Measurements from ENCODE around the gene TBC1D22A. TPM values are rescaled to one million over a fixed set of nuclear protein-coding genes. Genes with fewer than 3 reads are reported as not detected.

The TBC1D22A gene
- total RNA-seq, 2 experiments from 2014 or later: 22.3 to 43.9 TPM

GRCh38 chr22:46913351-46913750, 150.9 kb downstream of the TBC1D22A start:
- DNase-seq (ENCODE audit: low spot score): no peak
- Histone ChIP-seq H4K20me1 (ENCODE audit: insufficient read depth, low read length) (no peaks in the 10 kb centered on the region), H3K9me2 (ENCODE audit: insufficient read depth, low read length) (no peaks in the 10 kb centered on the region), H3K4me1 (ENCODE audit: insufficient read depth, low read length, poor library complexity, severe bottlenecking) (no peaks in the 10 kb centered on the region), H3K27ac (ENCODE audit: low read depth, low read length, poor library complexity, severe bottlenecking) (no peak overlapping the region), H3K4me3 (ENCODE audit: low read depth, low read length, poor library complexity, severe bottlenecking) (no peak overlapping the region), H3K79me2 (ENCODE audit: insufficient read depth, low read depth, low read length) (no peaks in the 10 kb centered on the region), H3K9me3 (ENCODE audit: low read length) (no peaks in the 10 kb centered on the region), H2AFZ (ENCODE audit: low read length) (no peak overlapping the region), H3K36me3 (ENCODE audit: insufficient read depth, low read length) (peaks cover 13% of the 10 kb centered on the region; the same call in 1 of the 2 replicates), H3K4me2 (ENCODE audit: low read length) (no peak overlapping the region)
- no peak for TF ChIP-seq EZH2phosphoT487 (IDR thresholded peaks at IDR 0.05; ENCODE audit: borderline replicate concordance, low read depth, low read length)
- TF ChIP-seq CTCF (conservative IDR thresholded peaks at IDR 0.05; ENCODE audit: low read length): no peak
- ChIA-PET POLR2A (no interaction called here), CTCF (ENCODE audit: unreplicated experiment) (no interaction called here)
- intact Hi-C loops (cut with micrococcal nuclease; ENCODE audit: unreplicated experiment): no loop called here
- BruUV-seq (replicated peaks): no TSS peak

- Histone ChIP-seq H3K4me1 (ENCODE audit: insufficient read depth, low read length, poor library complexity, severe bottlenecking) (no peaks in the 10 kb centered on the region), H3K79me2 (ENCODE audit: insufficient read depth, low read depth, low read length) (no peaks in the 10 kb centered on the region), H2AFZ (ENCODE audit: low read length) (no peak overlapping the region), H3K4me2 (ENCODE audit: low read length) (no peak overlapping the region), H3K4me3 (ENCODE audit: low read depth, low read length, poor library complexity, severe bottlenecking) (no peak overlapping the region), H3K9me3 (ENCODE audit: low read length) (no peaks in the 10 kb centered on the region), H3K27ac (ENCODE audit: low read depth, low read length, poor library complexity, severe bottlenecking) (no peak overlapping the region), H3K36me3 (ENCODE audit: insufficient read depth, low read length) (peaks cover 13% of the 10 kb centered on the region; the same call in 1 of the 2 replicates), H3K9me2 (ENCODE audit: insufficient read depth, low read length) (no peaks in the 10 kb centered on the region), H4K20me1 (ENCODE audit: insufficient read depth, low read length) (no peaks in the 10 kb centered on the region)
- ChIA-PET CTCF (ENCODE audit: unreplicated experiment) (no interaction called here), POLR2A (interaction anchor here (0.7 kb wide), 1 partner anchor 42 kb away, joined by 6 read pairs; no protein-coding TSS in a partner anchor)
- TF ChIP-seq EZH2phosphoT487 (IDR thresholded peaks at IDR 0.05; ENCODE audit: borderline replicate concordance, low read depth, low read length) (no peak), CTCF (conservative IDR thresholded peaks at IDR 0.05; ENCODE audit: low read length) (no peak)
- no TSS peak for BruUV-seq (replicated peaks)
- no peak for DNase-seq (ENCODE audit: low spot score)
- intact Hi-C loops (cut with micrococcal nuclease; ENCODE audit: unreplicated experiment): no loop called here
These were observed 152.0 kb downstream of the TBC1D22A start for GRCh38 chr22:46914481-46914880.

GRCh38 chr22:46914916-46915894, 152.8 kb downstream of the TBC1D22A start:
- peaks cover 13% of the 10 kb centered on the region for H3K36me3 ChIP-seq (ENCODE audit: insufficient read depth, low read length)
- no peak overlapping the region for H2AFZ ChIP-seq (ENCODE audit: low read length)
- H3K9me2 ChIP-seq (ENCODE audit: insufficient read depth, low read length): no peaks in the 10 kb centered on the region
- H3K4me2 ChIP-seq (ENCODE audit: low read length): no peak overlapping the region
- no peak for TF ChIP-seq CTCF (conservative IDR thresholded peaks at IDR 0.05; ENCODE audit: low read length)
- no peak for TF ChIP-seq EZH2phosphoT487 (IDR thresholded peaks at IDR 0.05; ENCODE audit: borderline replicate concordance, low read depth, low read length)
- H3K27ac ChIP-seq (ENCODE audit: low read depth, low read length, poor library complexity, severe bottlenecking): no peak overlapping the region
- H3K4me1 ChIP-seq (ENCODE audit: insufficient read depth, low read length, poor library complexity, severe bottlenecking): no peaks in the 10 kb centered on the region
- POLR2A ChIA-PET: no interaction called here
- BruUV-seq (replicated peaks): no TSS peak
- CTCF ChIA-PET (ENCODE audit: unreplicated experiment): no interaction called here
- H4K20me1 ChIP-seq (ENCODE audit: insufficient read depth, low read length): no peaks in the 10 kb centered on the region
- no peak for DNase-seq (ENCODE audit: low spot score)
- H3K9me3 ChIP-seq (ENCODE audit: low read length): no peaks in the 10 kb centered on the region
- intact Hi-C loops (cut with micrococcal nuclease; ENCODE audit: unreplicated experiment): no loop called here
- no peak overlapping the region for H3K4me3 ChIP-seq (ENCODE audit: low read depth, low read length, poor library complexity, severe bottlenecking)
- no peaks in the 10 kb centered on the region for H3K79me2 ChIP-seq (ENCODE audit: insufficient read depth, low read depth, low read length)

Data from OCI-LY7 (cell line).